Activated naive CD4-positive, alpha-beta T cell treated with anti-CD3 and anti-CD28 coated beads for 36 hours (primary cell): ENCODE data around the gene KCNK4. TPM values are rescaled to one million over a fixed set of nuclear protein-coding genes. Genes with fewer than 3 reads are reported as not detected.
"Not testable (repeated sequence)": the region's sequence is repeated elsewhere in the genome, so short reads cannot be mapped to it uniquely, and the experiment has no call there.

Source experiments
- CTCF ChIA-PET: fragments of 350-600 bp; sonication (Branson Sonifier 250); formaldehyde crosslinking; loops from one replicate; lab custom pipeline; 2021; ENCODE audit warnings: antibody characterized with exemption; lab: Charles Lee
- DNase-seq: peaks from one replicate; pipeline ENCODE4 v3.0.0-alpha.2; 2020
- H3K27ac Mint-ChIP-seq: one replicate; pipeline ENCODE4 v1.8.0; 2021; ENCODE audit warnings: mild to moderate bottlenecking, mixed read lengths
- H3K27me3 Mint-ChIP-seq: one replicate; pipeline ENCODE4 v1.8.0; 2021; ENCODE audit warnings: low read depth, mixed read lengths
- H3K36me3 Mint-ChIP-seq: one replicate; pipeline ENCODE4 v1.8.0; 2021; ENCODE audit warnings: low read depth, mixed read lengths
- H3K4me1 Mint-ChIP-seq: one replicate; pipeline ENCODE4 v1.8.0; 2021; ENCODE audit warnings: low read depth, mixed read lengths
- H3K4me3 Mint-ChIP-seq: one replicate; pipeline ENCODE4 v1.8.0; 2021; ENCODE audit warnings: mild to moderate bottlenecking, moderate library complexity, mixed read lengths
- H3K9me3 Mint-ChIP-seq: one replicate; pipeline ENCODE4 v1.8.0; 2021; ENCODE audit warnings: mixed read lengths
- intact Hi-C: fragments of 100-400 bp; cut with micrococcal nuclease; formaldehyde crosslinking; loops from one replicate; pipeline ENCODE4 v1.15.1; 2023
- total RNA-seq, 2 experiments: library from RNA; stranded (reverse); gene quantifications; one replicate each; pipeline ENCODE4 v1.2.3, GENCODE V29; 2021

KCNK4 gene
- total RNA-seq = under 1 TPM in 1 of 2 experiments, not detected in 1; 0.41 TPM

GRCh38 chr11:64291262-64291751 lies at the start of gene KCNK4:
Gene KCNK4, plus strand, starts transcription at chr11:64291302. Its CDS starts 1,717 bp downstream, at chr11:64293019.
- H3K27me3 Mint-ChIP-seq = peaks cover 36% of the 10 kb centered on the region
- CTCF ChIA-PET = interaction anchor here (1.9 kb wide), 1 partner anchor 13 kb away, joined by 5 read pairs; the partner anchor contains the start of gene ESRRA
- H3K27ac Mint-ChIP-seq = no peak within 1 kb of the TSS

GRCh38 chr11:64241491-64242374 lies 49.4 kb upstream of the KCNK4 start:
- no peaks in the 10 kb centered on the region for H3K27me3 Mint-ChIP-seq
- no peaks in the 10 kb centered on the region for H3K9me3 Mint-ChIP-seq
- DNase-seq = no peak
- peak overlapping the region; percentile 92 for H3K4me3 Mint-ChIP-seq
- intact Hi-C loops = loop anchor here (1.0 to 10.0 kb wide), 11 partner anchors 11 to 843 kb away; partner anchors contain the start of genes BAD, CDCA5, DNAJC4 and EHD1
- H3K27ac Mint-ChIP-seq = peak overlapping the region; percentile 98
- CTCF ChIA-PET = interaction anchor here (0.9 to 1.4 kb wide), 4 partner anchors 10 to 76 kb away, joined by 4 to 7 read pairs (median 5); partner anchors contain the start of genes PLCB3 and PRDX5
- H3K4me1 Mint-ChIP-seq = peaks cover 33% of the 10 kb centered on the region
- peaks cover 22% of the 10 kb centered on the region for H3K36me3 Mint-ChIP-seq

More at GRCh38 chr11:64291262-64291751, at the start of gene KCNK4:
- DNase-seq = no peak
- no peaks in the 10 kb centered on the region for H3K36me3 Mint-ChIP-seq
- no peaks in the 10 kb centered on the region for H3K9me3 Mint-ChIP-seq
- peaks cover 11% of the 10 kb centered on the region for H3K4me1 Mint-ChIP-seq
- intact Hi-C loops = no loop called here
- peak within 1 kb of the TSS; percentile 47 for H3K4me3 Mint-ChIP-seq

- H3K4me1 Mint-ChIP-seq = peaks cover 29% of the 10 kb centered on the region
Observed at GRCh38 chr11:64243236-64243854, 47.8 kb upstream of the KCNK4 start.

DNA sequence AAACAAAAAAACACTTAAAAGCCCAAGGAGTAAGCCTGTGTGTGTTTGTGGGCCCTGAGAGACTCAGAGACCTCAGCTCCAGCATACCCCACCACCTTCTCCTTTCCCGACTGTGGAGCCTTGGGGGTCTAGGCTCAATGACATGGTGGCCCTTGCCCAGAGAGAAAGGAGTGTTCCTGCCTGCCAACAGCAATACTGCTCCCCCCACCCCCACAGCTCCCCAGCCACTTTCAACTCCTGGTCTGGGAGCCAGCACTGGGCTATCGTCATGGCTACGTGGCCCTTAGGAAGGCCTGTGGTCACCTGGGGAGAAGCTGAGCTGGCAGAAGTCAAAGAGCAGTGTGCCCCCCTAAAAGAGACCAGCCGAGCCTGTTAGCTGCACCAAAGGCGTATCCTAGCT lies 47.0 kb upstream of the KCNK4 start:
- CTCF ChIA-PET = interaction anchor here (1.6 to 1.8 kb wide), 3 partner anchors 39 to 60 kb away, joined by 5 to 7 read pairs (median 6); partner anchors contain the start of gene CATSPERZ

More at GRCh38 chr11:64243236-64243854, 47.8 kb upstream of the KCNK4 start:
- Mint-ChIP-seq H3K36me3 (peaks cover 21% of the 10 kb centered on the region), H3K27me3 (no peaks in the 10 kb centered on the region), H3K4me3 (peak overlapping the region; percentile 92), H3K9me3 (no peaks in the 10 kb centered on the region), H3K27ac (peak overlapping the region; percentile 71)
- intact Hi-C loops = loop anchor here (5.0 to 10.0 kb wide), 2 partner anchors 634 to 841 kb away; partner anchors contain the start of genes CDCA5, EHD1 and ZFPL1
- DNase-seq = no peak
- CTCF ChIA-PET = interaction anchor here (1.3 to 1.8 kb wide), 4 partner anchors 9 to 61 kb away, joined by 5 to 7 read pairs (median 6); partner anchors contain the start of genes CATSPERZ and PLCB3

GRCh38 chr11:64244966-64245365 lies 46.1 kb upstream of the KCNK4 start:
- H3K4me1 Mint-ChIP-seq = peaks cover 25% of the 10 kb centered on the region
- peak overlapping the region; percentile 95 for H3K4me3 Mint-ChIP-seq
- CTCF ChIA-PET = interaction anchor here (0.8 to 1.9 kb wide), 3 partner anchors 27 to 59 kb away, joined by 3 to 6 read pairs (median 4); no protein-coding TSS in a partner anchor
- H3K9me3 Mint-ChIP-seq = no peaks in the 10 kb centered on the region
- intact Hi-C loops = loop anchor here (5.0 to 10.0 kb wide), 2 partner anchors 632 to 840 kb away; partner anchors contain the start of genes CDCA5, EHD1 and ZFPL1
- DNase-seq = no peak
- H3K27ac Mint-ChIP-seq = peak overlapping the region; percentile 91
- no peaks in the 10 kb centered on the region for H3K27me3 Mint-ChIP-seq
- H3K36me3 Mint-ChIP-seq = peaks cover 18% of the 10 kb centered on the region

More for the DNA sequence above, 47.0 kb upstream of the KCNK4 start:
- H3K4me3 Mint-ChIP-seq = peak overlapping the region; percentile 6
- H3K4me1 Mint-ChIP-seq = peaks cover 29% of the 10 kb centered on the region
- no peaks in the 10 kb centered on the region for H3K9me3 Mint-ChIP-seq
- H3K27me3 Mint-ChIP-seq = no peaks in the 10 kb centered on the region
- intact Hi-C loops = loop anchor here (5.0 to 10.0 kb wide), 2 partner anchors 633 to 841 kb away; partner anchors contain the start of genes CDCA5, EHD1 and ZFPL1
- DNase-seq = no peak
- H3K27ac Mint-ChIP-seq = peak overlapping the region; percentile 71
- peaks cover 21% of the 10 kb centered on the region for H3K36me3 Mint-ChIP-seq

- peak; percentile 55 for DNase-seq
- Mint-ChIP-seq H3K27me3 (no peaks in the 10 kb centered on the region), H3K27ac (peak overlapping the region; percentile 91), H3K4me3 (peak overlapping the region; percentile 95), H3K4me1 (peaks cover 23% of the 10 kb centered on the region), H3K9me3 (no peaks in the 10 kb centered on the region), H3K36me3 (peaks cover 15% of the 10 kb centered on the region)
- CTCF ChIA-PET = interaction anchor here (0.8 to 1.9 kb wide), 4 partner anchors 27 to 59 kb away, joined by 3 to 6 read pairs (median 4); no protein-coding TSS in a partner anchor
- intact Hi-C loops = loop anchor here (10.0 kb wide), 1 partner anchor 839 kb away; the partner anchor contains the start of genes CDCA5 and ZFPL1
Observed at GRCh38 chr11:64245401-64245796, 45.7 kb upstream of the KCNK4 start.

DNA sequence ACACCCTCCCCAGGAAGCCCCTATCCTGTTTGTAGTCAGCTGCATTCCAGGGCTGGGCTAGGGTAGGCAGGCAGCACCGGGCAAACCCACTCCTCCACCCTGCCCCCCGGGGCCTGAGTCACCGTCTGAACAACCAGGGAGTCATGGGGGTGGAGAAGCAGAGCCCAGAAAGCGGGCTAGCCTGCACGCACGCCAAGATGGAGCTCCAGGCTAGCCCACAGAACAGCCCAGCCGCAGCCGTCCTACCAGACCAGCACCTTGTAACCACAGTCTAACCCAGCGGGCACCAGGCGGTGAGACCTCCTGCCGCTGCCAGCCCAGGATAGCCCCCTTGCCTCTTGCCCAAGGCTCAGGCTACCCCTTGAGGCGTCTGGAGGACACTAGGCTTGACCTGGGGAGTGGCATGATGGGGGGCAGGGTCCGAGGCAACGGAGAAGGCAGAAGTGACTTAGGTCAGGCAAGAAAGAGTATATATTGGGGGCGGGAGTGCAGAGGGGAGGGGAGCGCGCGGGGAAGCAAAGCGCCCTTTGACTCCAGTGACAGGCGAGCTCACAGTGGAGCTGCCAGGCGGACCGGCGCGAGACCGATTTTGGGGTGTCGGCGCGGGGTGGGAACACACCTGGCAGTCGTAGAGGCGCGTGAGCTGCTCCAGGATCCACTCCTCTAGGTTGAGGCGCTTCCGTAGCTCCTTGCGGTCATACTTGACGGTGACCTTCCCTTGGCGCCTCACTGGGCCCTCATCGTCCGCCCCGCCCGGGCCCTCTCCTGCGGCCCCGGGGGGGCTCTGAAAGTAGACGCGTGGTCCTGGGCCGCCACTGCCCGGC lies 45.1 kb upstream of the KCNK4 start:
- Mint-ChIP-seq H3K36me3 (peaks cover 14% of the 10 kb centered on the region), H3K27me3 (no peaks in the 10 kb centered on the region), H3K4me3 (peak overlapping the region; percentile 95), H3K27ac (peak overlapping the region; percentile 91), H3K4me1 (peaks cover 25% of the 10 kb centered on the region), H3K9me3 (no peaks in the 10 kb centered on the region)
- intact Hi-C loops = loop anchor here (1.0 to 10.0 kb wide), 7 partner anchors 15 to 839 kb away; partner anchors contain the start of genes BAD, CDCA5, DNAJC4 and ESRRA
- CTCF ChIA-PET = interaction anchor here (1.1 to 1.9 kb wide), 4 partner anchors 26 to 58 kb away, joined by 4 to 6 read pairs (median 5); partner anchors contain the start of gene CATSPERZ
- peak; percentile 91 for DNase-seq

GRCh38 chr11:64246621-64246870 lies 44.6 kb upstream of the KCNK4 start:
- H3K4me3 Mint-ChIP-seq = peak overlapping the region; percentile 78
- not testable (repeated sequence) for H3K27me3 Mint-ChIP-seq, DNase-seq, H3K9me3 Mint-ChIP-seq, H3K27ac Mint-ChIP-seq
- peaks cover 14% of the 10 kb centered on the region for H3K36me3 Mint-ChIP-seq
- intact Hi-C loops = loop anchor here (1.0 to 10.0 kb wide), 7 partner anchors 16 to 838 kb away; partner anchors contain the start of genes BAD, CDCA5, DNAJC4 and ESRRA
- H3K4me1 Mint-ChIP-seq = peaks cover 25% of the 10 kb centered on the region
- CTCF ChIA-PET = interaction anchor here (1.1 to 1.9 kb wide), 3 partner anchors 42 to 58 kb away, joined by 5 to 6 read pairs (median 5); partner anchors contain the start of gene CATSPERZ

GRCh38 chr11:64246871-64247728 lies 44.0 kb upstream of the KCNK4 start, which contains the start of gene PPP1R14B:
Gene PPP1R14B, minus strand, starts transcription at chr11:64246943. Its CDS starts 270 bp downstream, at chr11:64246673.
- peaks cover 14% of the 10 kb centered on the region for H3K36me3 Mint-ChIP-seq
- no peaks in the 10 kb centered on the region for H3K9me3 Mint-ChIP-seq

More at GRCh38 chr11:64246871-64247728, 44.0 kb upstream of the KCNK4 start, which contains the start of gene PPP1R14B:
- DNase-seq = peak; percentile 80
- no peaks in the 10 kb centered on the region for H3K27me3 Mint-ChIP-seq
- intact Hi-C loops = loop anchor here (1.0 to 10.0 kb wide), 7 partner anchors 16 to 838 kb away; partner anchors contain the start of genes BAD, CDCA5, DNAJC4 and ESRRA
- peaks cover 29% of the 10 kb centered on the region for H3K4me1 Mint-ChIP-seq
- CTCF ChIA-PET = interaction anchor here (0.7 to 1.6 kb wide), 4 partner anchors 43 to 55 kb away, joined by 3 to 5 read pairs (median 4); partner anchors contain the start of gene CATSPERZ
- H3K4me3 Mint-ChIP-seq = peak within 1 kb of the TSS; percentile 95
- peak within 1 kb of the TSS; percentile 91 for H3K27ac Mint-ChIP-seq
